HG03575 (cell line): ENCODE results near the gene HADH.
"Not testable (repeated sequence)": the region's sequence is repeated elsewhere in the genome, so short reads cannot be mapped to it uniquely, and the experiment has no call there.

Source experiments
- ATAC-seq: cut with Tn5 transposase; IDR thresholded peaks from one replicate; pipeline ENCODE4 v1.9.1; 2021; ENCODE audit not compliant: unreplicated experiment, insufficient number of reproducible peaks, low FRiP score; ENCODE audit errors: extremely low read depth

The HADH gene

DNA sequence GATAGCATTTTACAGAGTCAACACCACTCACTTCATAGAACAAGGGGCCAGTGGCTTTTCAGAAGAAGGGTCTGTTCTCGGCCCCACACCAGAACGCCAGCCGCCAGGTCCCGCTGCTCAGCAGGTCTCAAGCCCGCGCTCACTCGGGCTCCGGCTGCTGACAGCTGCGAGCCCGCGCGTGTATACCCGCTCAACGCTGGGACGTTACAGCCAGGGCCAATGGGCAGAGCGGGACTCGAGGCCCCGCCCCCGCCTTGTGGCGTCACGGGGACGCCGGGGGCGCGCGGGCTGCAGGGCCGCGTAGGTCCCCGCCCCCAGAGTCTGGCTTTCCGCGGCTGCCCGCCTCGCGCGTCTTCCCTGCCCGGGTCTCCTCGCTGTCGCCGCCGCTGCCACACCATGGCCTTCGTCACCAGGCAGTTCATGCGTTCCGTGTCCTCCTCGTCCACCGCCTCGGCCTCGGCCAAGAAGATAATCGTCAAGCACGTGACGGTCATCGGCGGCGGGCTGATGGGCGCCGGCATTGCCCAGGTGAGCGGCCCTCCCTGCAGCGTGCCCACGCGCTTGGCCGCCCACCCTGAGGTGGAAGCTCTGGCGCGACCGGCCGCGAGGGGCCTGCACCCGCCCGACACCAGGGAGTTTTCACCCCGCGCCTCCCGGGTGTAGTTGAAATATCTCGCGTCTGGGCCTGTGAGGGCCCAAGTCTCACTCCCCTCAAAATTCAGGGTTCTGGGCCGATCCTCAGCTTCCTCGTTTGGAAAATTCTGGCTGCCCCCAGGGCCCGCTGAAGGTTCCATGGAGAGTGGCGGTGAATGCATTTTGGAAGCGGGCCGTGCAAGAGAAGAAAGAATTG lies at the start of gene HADH:
Gene HADH, plus strand, starts transcription at position 353 of the 850 bp plus-strand sequence. Its CDS starts 44 bp downstream, at position 397.
- ATAC-seq, result peak; percentile 85

- ATAC-seq, result no peak
These were observed 43.9 kb upstream of the HADH start for GRCh38 chr4:107945809-107946208.

DNA sequence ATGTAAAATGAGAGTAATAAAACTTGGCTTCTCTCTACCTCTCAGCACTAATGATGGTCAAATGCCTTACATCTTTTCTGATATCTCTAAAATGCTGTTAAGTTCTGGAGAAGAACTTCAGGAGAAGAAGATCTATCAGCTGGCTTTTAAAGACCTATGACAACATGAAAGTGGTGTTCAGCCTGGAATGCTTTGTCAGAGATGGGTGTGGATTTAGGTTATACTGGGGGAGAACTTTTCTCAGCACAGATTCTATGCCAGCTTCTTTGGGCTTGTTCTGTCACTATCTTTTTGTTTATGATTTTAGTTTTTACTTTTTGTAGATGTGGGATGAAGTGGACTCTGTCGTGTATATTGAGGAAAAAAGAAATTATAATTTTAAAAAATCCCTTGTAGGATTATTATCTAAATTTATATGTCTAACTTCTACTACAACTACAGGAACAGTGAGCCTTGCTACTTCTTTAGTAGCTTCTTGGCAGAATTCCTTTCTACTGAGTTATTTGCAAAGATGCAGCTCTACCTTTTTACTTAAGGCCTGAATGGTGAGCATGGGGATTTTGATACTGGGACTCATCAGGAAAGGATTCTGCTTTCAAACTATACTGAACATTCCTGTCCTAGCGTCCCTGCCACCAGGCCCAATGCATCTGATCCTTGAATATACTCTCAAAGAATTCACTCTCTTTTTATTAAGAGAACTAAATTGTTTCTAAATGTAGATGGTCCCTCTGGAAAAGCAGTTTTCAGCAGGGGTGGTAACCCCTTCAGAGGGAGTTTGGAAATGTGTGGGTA lies 38.7 kb upstream of the HADH start:
- ATAC-seq, result no peak

DNA sequence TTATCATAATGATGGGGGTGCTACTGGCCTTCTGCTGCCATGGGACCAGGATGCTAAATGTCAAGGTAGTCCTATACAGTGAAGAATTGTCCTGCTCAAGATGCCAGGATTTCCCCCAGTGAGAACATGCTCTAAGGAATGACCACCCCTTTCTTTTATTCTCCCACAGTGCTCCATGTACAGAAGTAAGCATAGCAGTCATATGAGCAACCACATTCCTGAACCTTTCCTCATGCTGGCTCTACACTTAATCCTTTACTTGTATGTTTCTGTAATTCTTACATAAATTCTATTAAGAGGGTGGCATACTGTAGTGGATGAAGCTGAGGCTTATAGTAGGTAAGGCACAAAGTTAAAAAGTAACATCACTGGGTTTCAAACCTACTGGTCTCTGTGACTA lies 38.1 kb upstream of the HADH start:
- no peak for ATAC-seq

DNA sequence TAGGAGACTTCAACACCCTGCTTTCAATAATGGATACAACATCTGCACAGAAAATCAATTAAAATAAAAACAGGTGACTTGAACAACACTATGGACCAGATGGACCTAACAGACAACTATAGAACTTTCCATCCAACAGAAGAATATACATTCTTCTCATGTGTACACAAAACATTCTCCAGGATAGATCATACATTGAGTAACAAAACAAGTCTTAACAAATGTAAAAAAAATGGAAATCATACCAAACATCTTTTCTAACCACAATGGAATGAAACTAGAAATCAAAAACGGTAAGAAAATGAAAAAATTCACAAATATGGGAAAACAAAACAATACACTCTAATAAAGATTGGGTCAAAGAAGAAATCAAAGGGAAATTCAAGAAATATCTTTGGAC lies 33.7 kb upstream of the HADH start:
- ATAC-seq, result no peak

DNA sequence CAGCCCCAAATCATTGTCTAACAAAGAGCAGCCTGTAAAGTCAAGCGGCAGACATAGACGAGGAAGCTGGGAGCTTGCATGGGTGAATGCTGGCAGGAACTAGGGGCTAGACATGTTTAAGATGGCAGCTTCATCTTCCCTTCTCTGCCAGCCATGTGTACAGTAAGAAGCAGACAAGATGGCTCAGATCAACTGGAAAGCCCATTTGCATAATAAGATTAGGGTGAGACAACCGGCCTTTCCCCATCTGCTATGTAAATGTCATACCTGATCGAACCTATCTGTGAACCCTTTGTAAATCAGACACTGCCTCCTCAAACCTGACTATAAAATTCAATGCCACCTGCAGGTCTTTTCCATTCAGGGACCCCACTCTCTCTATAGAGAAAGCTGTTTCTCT lies 22.8 kb upstream of the HADH start:
- no peak for ATAC-seq

GRCh38 chr4:107967519-107967918 lies 22.2 kb upstream of the HADH start:
- ATAC-seq, result not testable (repeated sequence)

- ATAC-seq, result not testable (repeated sequence)
These were observed 21.8 kb upstream of the HADH start for GRCh38 chr4:107967921-107968320.

DNA sequence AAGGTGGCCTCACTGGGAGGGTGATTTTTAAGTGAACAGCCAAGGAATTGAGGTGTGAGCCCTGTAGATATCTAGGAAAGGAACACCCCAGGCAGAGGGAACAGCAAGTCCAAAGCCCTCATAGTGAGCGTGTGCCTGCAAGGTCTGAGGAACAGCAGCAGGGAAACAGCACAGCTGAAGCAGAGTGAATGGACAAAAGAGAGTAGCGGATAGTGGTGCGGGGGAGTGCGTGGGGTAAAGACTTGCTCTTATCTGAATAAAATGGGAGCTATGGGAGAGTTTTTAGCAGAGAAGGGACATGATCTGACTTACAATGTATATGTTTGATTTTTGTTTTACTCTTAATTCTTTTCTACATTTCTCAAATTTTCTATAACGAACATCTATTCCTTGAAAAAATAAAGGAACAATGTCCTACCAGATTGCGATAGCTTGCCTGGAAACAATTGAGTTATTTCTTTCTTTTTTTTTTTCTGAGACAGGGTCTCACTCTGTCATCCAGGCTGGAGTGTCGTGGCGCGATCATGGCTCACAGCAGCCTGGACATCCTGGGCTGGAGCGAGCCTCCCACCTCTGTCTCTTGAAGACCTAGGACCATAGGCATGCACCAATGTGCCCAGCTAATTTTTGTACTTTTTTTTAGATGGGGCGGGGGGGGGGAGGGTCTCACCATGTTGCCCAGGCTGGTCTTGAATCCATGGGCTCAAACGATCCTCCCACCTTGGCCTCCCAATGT lies 19.5 kb upstream of the HADH start:
- no peak for ATAC-seq

GRCh38 chr4:107972605-107973004 lies 17.1 kb upstream of the HADH start:
- ATAC-seq, result no peak

DNA sequence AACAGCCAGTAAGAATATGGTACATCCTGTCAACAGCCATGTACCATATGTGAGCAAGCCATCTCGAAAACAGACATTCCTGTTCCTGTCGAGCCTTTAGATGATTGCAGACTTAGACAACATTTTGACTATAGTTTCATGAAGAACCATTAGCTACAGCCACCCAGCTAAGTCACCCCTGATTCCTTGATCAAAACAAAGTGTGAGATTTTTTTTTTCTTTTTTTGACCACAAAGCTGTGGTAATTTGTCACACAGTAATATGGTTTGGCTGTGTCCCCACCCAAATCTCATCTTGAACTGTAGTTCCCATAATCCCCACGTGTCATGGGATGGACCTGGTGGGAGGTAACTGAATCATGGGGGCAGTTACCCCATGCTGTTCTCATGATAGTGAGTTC lies 15.2 kb upstream of the HADH start:
- ATAC-seq, result no peak

- ATAC-seq, result no peak
These were observed 12.2 kb upstream of the HADH start for GRCh38 chr4:107977482-107977881.

- no peak for ATAC-seq
These were observed 11.6 kb upstream of the HADH start for GRCh38 chr4:107977966-107978705.

GRCh38 chr4:107978716-107979451 lies 10.8 kb upstream of the HADH start:
- ATAC-seq, result no peak

- no peak for ATAC-seq
These were observed 1.6 kb upstream of the HADH start for GRCh38 chr4:107987916-107988762.

- ATAC-seq, result no peak
These were observed 990 bp upstream of the HADH start for GRCh38 chr4:107988763-107989035.

DNA sequence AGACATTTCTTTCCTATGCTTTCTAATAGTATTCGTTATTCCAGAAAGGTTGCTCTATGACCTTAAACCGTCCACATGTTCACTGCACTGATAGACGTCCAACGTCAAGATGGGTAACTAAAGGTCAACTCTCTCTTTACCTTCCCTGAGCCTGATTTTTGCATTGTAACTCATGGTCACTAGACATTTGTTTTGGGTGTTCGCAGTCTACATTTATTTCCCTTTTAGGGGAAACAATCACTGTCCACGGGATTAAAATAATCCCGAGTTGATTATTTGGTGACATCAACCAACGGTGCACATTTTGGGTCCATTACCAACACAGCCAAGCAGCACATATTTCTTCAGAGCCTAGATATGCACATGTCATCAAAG lies 540 bp upstream of the HADH start:
- ATAC-seq, result no peak
